ENCODE data around the gene ADGRE1. TPM values are rescaled to one million over a fixed set of nuclear protein-coding genes. Genes with fewer than 3 reads are reported as not detected.

The ADGRE1 gene
- total and polyA plus RNA-seq, 8 donors = 0.09 to 15.2 (median 0.34) TPM

DNA sequence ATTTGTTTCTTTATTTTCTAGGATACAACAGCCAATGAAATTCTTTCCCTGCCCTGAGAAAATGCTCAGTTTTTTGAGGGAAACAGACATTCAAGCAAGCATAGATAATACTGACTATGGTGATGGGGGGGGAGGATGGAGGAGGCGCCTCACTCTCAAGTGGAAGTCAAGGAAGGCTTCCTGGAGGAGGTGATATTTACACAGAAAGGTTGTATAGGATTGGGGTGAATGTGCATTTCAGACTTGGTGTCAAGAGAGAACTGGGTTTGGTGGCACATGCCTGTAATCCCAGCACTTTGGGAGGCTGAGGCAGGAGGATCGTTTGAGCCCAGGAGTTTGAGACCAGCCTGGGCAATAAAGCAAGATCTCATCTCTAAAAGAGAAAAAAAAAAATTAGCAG, 12.2 kb upstream of the ADGRE1 start:
- Histone ChIP-seq H3K4me3 (no peak overlapping the region), H3K9me3 (peaks cover 0 to 4% of the 10 kb centered on the region in 2 donors), H3K27ac (no peak overlapping the region), H3K36me3 (no peaks in the 10 kb centered on the region), H3K4me1 (peaks cover 0 to 23% of the 10 kb centered on the region in 2 donors), H3K27me3 (peaks cover 0 to 22% of the 10 kb centered on the region in 2 donors)
- TF ChIP-seq, protein P1, sequence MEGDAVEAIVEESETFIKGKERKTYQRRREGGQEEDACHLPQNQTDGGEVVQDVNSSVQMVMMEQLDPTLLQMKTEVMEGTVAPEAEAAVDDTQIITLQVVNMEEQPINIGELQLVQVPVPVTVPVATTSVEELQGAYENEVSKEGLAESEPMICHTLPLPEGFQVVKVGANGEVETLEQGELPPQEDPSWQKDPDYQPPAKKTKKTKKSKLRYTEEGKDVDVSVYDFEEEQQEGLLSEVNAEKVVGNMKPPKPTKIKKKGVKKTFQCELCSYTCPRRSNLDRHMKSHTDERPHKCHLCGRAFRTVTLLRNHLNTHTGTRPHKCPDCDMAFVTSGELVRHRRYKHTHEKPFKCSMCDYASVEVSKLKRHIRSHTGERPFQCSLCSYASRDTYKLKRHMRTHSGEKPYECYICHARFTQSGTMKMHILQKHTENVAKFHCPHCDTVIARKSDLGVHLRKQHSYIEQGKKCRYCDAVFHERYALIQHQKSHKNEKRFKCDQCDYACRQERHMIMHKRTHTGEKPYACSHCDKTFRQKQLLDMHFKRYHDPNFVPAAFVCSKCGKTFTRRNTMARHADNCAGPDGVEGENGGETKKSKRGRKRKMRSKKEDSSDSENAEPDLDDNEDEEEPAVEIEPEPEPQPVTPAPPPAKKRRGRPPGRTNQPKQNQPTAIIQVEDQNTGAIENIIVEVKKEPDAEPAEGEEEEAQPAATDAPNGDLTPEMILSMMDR (IDR thresholded peaks at IDR 0.05) = no peak
- intact Hi-C loops (cut with DNase I) = no loop called here
- DNase-seq = no peak
- no peak for ATAC-seq

DNA sequence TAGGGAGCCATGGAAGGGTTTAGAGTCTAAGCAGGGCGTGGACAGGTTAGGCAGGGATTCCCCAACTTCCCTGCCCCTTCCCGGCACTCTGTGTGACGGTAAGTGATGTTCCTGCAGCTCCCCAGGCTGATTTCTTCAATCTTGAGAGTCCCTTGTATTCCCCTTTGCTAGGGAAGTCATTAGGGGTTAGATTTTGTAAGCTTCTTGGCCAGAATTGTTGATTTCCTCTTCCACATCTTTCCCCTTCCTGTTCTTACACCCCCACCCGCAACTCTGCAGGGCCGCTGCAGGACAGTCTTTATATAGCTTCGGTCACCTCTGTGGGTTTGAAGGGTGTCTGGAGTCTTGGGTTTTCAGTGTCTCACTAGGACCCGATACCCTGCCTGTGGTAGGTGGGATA, 10.6 kb upstream of the ADGRE1 start:
- intact Hi-C loops (cut with DNase I) = no loop called here
- TF ChIP-seq, protein P1 (IDR thresholded peaks at IDR 0.05) = no peak
- Histone ChIP-seq H3K36me3 (no peaks in the 10 kb centered on the region), H3K4me3 (no peak overlapping the region), H3K27ac (peak overlapping the region in 1 of 2 donors; percentile 66), H3K27me3 (peaks cover 0 to 15% of the 10 kb centered on the region in 2 donors), H3K9me3 (peaks cover 0 to 4% of the 10 kb centered on the region in 2 donors), H3K4me1 (peaks cover 0 to 23% of the 10 kb centered on the region in 2 donors)
- ATAC-seq = no peak
- no peak for DNase-seq

DNA sequence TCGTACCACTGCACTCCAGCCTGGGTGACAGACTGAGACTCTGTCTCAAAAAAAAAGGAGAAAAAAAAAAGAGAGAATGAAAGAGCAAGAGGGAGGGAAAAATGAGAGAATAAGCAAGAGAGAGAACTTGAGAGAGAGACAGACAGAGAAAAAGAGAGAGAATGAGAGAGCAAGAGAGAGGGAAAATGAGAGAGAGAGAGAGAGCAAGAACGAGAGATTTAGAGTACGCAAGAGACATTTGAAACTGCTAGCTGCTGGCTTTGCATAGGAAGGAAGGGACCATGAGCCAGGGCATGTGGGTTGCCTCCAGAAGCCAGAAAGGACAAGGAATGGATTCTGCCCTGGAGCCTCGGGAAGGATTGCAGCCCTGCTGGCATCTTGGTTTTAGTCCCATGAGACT, 9.6 kb upstream of the ADGRE1 start:
- no peak overlapping the region for H3K27ac ChIP-seq
- H3K4me1 ChIP-seq = peaks cover 0 to 23% of the 10 kb centered on the region in 2 donors
- ATAC-seq (no peak), DNase-seq (no peak)
- no peaks in the 10 kb centered on the region for H3K36me3 ChIP-seq
- H3K27me3 ChIP-seq = peaks cover 0 to 15% of the 10 kb centered on the region in 2 donors
- intact Hi-C loops (cut with DNase I) = no loop called here
- H3K9me3 ChIP-seq = peaks cover 0 to 4% of the 10 kb centered on the region in 2 donors
- H3K4me3 ChIP-seq = no peak overlapping the region
- TF ChIP-seq, protein P1 (IDR thresholded peaks at IDR 0.05) = no peak

DNA sequence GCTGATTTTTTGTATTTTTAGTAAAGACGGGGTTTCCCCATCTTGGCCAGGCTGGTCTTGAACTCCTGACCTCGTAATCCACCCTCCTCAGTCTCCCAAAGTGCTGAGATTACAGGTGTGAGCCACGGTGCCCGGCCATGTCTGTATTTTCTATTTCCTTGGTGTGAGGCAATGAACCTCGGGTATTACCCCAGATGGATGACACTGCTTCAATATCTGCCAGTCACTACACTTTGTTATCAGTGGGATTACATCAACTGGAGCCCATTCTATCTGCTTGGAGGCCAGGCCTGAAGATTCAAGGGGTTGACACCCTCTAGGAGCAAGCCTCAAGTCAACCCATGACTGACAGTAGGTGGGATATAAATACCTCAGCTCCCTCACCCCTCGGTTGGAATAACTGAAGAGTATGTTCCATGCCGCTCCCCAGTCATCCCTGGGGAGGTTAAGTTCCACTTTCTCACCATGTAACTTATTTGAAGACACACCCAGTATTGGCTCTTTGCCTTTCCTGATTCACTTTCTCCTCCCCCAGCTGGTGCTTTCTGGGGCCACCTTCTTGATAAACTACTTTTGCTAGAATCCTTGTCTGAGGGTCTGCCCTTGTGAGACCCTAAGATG, 992 bp upstream of the ADGRE1 start:
- Histone ChIP-seq H3K4me1 (peaks cover 0 to 33% of the 10 kb centered on the region in 2 donors), H3K36me3 (no peaks in the 10 kb centered on the region), H3K27ac (peak overlapping the region in 1 of 2 donors; percentile 85), H3K9me3 (no peaks in the 10 kb centered on the region), H3K27me3 (peaks cover 0 to 9% of the 10 kb centered on the region in 2 donors), H3K4me3 (no peak overlapping the region)
- no peak for DNase-seq
- TF ChIP-seq, protein P1 (IDR thresholded peaks at IDR 0.05) = no peak
- intact Hi-C loops (cut with DNase I) = no loop called here
- ATAC-seq = no peak

DNA sequence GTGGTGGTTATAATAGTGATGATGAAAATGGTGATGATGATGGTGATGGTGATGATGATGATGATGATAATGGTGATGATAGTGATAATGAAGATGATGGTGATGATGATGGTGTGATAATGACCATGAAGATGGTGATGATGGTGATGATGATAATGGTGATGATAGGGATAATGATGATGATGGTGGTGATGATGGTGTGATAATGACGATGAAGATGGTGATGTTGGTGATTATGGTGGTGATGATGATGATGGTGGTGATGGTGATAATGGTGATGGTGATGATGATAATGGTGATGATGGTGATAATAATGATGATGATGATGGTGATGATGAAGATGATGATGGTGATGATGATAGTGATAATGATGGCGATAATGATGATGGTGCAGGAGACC, 1.6 kb downstream of the ADGRE1 start:
- intact Hi-C loops (cut with DNase I) = no loop called here
- peaks cover 0 to 48% of the 10 kb centered on the region in 2 donors for H3K4me1 ChIP-seq
- peak overlapping the region in 1 of 2 donors; percentile 35 for H3K4me3 ChIP-seq
- H3K36me3 ChIP-seq = no peaks in the 10 kb centered on the region
- peaks cover 0 to 10% of the 10 kb centered on the region in 2 donors for H3K27me3 ChIP-seq
- H3K27ac ChIP-seq = no peak overlapping the region
- ATAC-seq (no peak), DNase-seq (no peak)
- TF ChIP-seq, protein P1 (IDR thresholded peaks at IDR 0.05) = no peak
- H3K9me3 ChIP-seq = no peaks in the 10 kb centered on the region
